Motor neuron (in vitro differentiated cells): ENCODE data around the gene LRRC4C. TPM values are rescaled to one million over a fixed set of nuclear protein-coding genes. Genes with fewer than 3 reads are reported as not detected.
A peak's percentile ranks its signal among the peaks of the same experiment; 100 is the strongest.

Experiments used
- ATAC-seq, 8 experiments: fragments of 200-7000 bp; cut with Tn5 transposase; replicated peaks in 6 of 8; 2 replicates each; pipeline ENCODE4 v1.8.0; 2021; ENCODE audit warnings: mild to moderate bottlenecking in 8 of 8, moderate library complexity in 8 of 8
- H3K27ac ChIP-seq, 2 donors: fragments of 250-450 bp; sonication (Bioruptor Pico); 2 replicates each; pipeline ENCODE4 v1.9.0; 2021; ENCODE audit warnings: antibody characterized with exemption in 2 of 2, mild to moderate bottlenecking in 2 of 2, moderate library complexity in 1 of 2
- H3K4me1 ChIP-seq, 2 donors: fragments of 250-450 bp; sonication (Bioruptor Pico); replicated peaks in 1 of 2; 2 replicates each; pipeline ENCODE4 v1.6.1; 2021; ENCODE audit warnings: antibody characterized with exemption in 2 of 2, mild to moderate bottlenecking in 2 of 2, moderate library complexity in 1 of 2
- H3K4me3 ChIP-seq, 5 donors: fragments of 250-450 bp; sonication (Bioruptor Pico); 2 replicates each; pipeline ENCODE4 v1.9.0; 2021; ENCODE audit warnings: antibody characterized with exemption in 5 of 5, mild to moderate bottlenecking in 5 of 5, moderate library complexity in 4 of 5
- WGBS, 10 experiments: fragments of 450-650 bp; shearing (Covaris generic); methylation state at CpG; one replicate each; pipeline ENCODE4 v1.0.0; 2022; 5-methylcytosine and 5-hydroxymethylcytosine counted together
- in situ Hi-C, 9 experiments: fragments of 400-800 bp; cut with MboI; loops; one replicate each; pipeline ENCODE4 v1.15.0; 2021; ENCODE audit warnings: low sequenced_read_pairs in 9 of 9, low pct_unique_long_range_greater_than_20kb in 2 of 9; ENCODE audit not compliant: unreplicated experiment in 9 of 9
- total RNA-seq, 8 experiments: library from RNA; unstranded; fragments of 300-600 nt; gene quantifications; 2 replicates each; pipeline versions ENCODE4 v1.2.3 to v1.2.4, GENCODE V29; 2022

LRRC4C gene
- total RNA-seq, 8 experiments from 2014 or later = 0.51 to 28.2 (median 12.8) TPM

GRCh38 chr11:41379084-41379483, 80.4 kb downstream of the LRRC4C start:
- H3K4me1 ChIP-seq = peaks cover 9 to 12% of the 10 kb centered on the region in 2 donors
- peak in 4 of 8 experiments; percentile 24 to 96 (median 94) for ATAC-seq
- no peak overlapping the region for H3K4me3 ChIP-seq
- in situ Hi-C loops = no loop called here
- no peak overlapping the region for H3K27ac ChIP-seq

DNA sequence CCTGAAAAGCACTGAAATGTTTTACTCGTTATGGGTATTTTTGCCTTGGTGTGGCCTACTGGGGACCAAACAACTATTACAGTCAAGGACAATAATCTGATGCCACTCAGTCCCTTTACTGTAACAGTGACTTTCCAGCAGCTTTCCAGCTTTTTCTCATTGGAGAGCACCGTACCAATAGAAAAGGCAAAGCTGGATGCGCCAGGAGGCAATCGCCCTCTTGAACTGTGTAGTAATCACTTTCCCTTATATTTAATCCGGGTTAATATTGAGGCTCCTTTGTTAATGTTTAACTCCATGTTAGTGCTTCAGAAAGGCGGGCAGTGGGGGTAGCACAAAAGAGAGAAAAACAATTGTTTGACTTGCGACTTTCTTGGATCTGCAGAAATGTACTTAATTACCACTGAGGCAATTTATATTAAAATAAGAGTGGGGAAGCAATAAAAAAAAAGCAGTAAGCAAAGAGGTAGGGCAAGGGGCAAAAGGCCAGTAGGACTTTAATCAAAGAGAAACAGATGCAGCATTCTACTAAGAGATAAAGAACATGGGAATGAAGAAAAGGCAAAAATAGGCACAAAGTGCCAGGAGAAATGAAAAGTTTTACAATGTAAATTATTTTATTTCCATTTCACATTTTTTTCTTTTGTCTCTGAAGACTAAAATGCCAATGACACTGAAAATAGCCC, 81.6 kb downstream of the LRRC4C start:
- ATAC-seq = peak in 5 of 8 experiments; percentile 16 to 42 (median 35)
- Histone ChIP-seq H3K27ac (no peak overlapping the region), H3K4me1 (peaks cover 9 to 12% of the 10 kb centered on the region in 2 donors), H3K4me3 (no peak overlapping the region)
- WGBS, 10 experiments = 13 to 61% (median 20%) methylated on average over 2 to 7 of the region's 7 CpGs
- in situ Hi-C loops = no loop called here

DNA sequence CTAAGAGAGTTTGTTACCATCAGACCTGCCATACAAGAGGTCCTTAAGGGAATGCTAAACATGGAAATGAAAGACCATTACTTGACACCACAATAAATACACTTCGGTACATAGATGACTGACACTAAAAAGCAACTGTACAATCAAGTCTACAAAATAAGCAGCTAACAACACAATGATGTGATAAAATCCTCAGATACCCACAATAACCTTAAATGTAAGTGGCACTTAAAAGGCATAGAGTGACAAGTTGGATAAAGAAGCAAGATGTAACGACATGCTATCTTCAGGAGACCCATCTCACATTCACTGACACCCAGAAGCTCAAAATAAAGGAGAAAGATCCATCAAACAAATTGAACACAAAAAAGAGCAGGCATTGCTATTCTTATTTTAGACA, 107.6 kb downstream of the LRRC4C start:
- Histone ChIP-seq H3K27ac (no peak overlapping the region), H3K4me3 (no peak overlapping the region), H3K4me1 (no peaks in the 10 kb centered on the region)
- no peak for ATAC-seq
- in situ Hi-C loops = no loop called here
- 6 to 96% (median 67%) methylated on average over 1 to 2 of the region's 2 CpGs; no CpG with 5 or more reads in 1 of the 10 experiments for WGBS, 10 experiments

- ATAC-seq = peak in 2 of 8 experiments; percentile 56 to 83
- no peak overlapping the region for H3K27ac ChIP-seq
- H3K4me3 ChIP-seq = no peak overlapping the region
- in situ Hi-C loops = no loop called here
- no peaks in the 10 kb centered on the region for H3K4me1 ChIP-seq
- WGBS, 10 experiments = 4 to 100% (median 58%) methylated on average over 1 to 2 of the region's 2 CpGs; no CpG with 5 or more reads in 4 of the 10 experiments
These were observed 113.4 kb downstream of the LRRC4C start for GRCh38 chr11:41346042-41346441.

DNA sequence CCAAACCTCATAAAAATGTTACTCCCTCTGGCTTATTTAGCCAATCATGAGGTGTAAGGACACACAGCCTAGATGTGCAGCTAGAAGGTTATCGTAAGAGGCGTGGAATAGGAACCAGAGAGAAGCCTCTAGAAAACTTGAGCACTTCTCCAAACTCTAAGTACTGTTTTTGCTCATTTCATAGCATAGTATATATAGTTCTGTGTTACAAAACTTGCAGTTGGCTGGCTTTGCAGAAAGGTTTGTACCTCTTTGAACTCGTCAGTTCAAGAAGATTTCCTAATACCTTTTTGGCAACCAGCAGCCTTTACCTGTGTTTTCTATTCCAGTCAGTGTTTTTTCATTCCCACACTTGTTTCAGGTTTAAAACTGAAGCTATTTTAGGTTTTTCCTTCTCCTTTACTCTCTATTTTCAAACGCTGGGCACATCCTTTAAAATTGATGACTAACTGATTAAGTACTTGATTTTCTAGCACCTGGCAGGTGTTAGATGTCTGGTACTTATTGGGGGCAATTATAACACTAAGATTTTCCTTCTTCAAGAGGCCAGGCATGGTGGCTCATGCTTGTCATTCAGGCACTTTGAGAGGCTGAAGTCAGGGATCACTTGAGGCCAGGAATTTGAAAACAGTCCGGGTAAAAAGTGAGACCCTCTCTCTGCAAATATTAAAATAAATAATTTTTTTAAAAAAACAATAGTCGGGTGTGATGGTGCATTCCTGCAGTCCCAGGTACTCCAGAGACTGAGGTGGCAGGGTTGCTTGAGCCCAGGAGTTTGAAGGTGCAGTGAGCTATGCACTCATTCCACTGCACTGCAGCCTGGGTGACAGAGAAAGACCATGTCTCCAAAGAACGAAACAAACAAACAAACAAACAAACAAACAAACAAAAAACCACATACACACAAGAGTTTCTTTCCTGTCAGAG, 125.2 kb downstream of the LRRC4C start:
- Histone ChIP-seq H3K4me1 (peaks cover 0 to 3% of the 10 kb centered on the region in 2 donors), H3K4me3 (no peak overlapping the region), H3K27ac (no peak overlapping the region)
- ATAC-seq = peak in 2 of 8 experiments; percentile 22 to 37
- in situ Hi-C loops = no loop called here
- WGBS, 10 experiments = 4 to 95% (median 82%) methylated on average over 1 to 7 of the region's 7 CpGs

- ATAC-seq = peak in 3 of 8 experiments; percentile 55 to 90 (median 73)
- Histone ChIP-seq H3K4me3 (no peak overlapping the region), H3K4me1 (peaks cover 0 to 3% of the 10 kb centered on the region in 2 donors), H3K27ac (no peak overlapping the region)
- in situ Hi-C loops = no loop called here
- 0 to 100% (median 80%) methylated on average over 1 of the region's 1 CpG; no CpG with 5 or more reads in 1 of the 10 experiments for WGBS, 10 experiments
These were observed 126.1 kb downstream of the LRRC4C start for GRCh38 chr11:41333357-41333756.

GRCh38 chr11:41328324-41328723, 131.1 kb downstream of the LRRC4C start:
- peaks cover 0 to 3% of the 10 kb centered on the region in 2 donors for H3K4me1 ChIP-seq
- H3K4me3 ChIP-seq = no peak overlapping the region
- in situ Hi-C loops = no loop called here
- 0 to 84% (median 64%) methylated on average over 2 to 4 of the region's 4 CpGs; no CpG with 5 or more reads in 6 of the 10 experiments for WGBS, 10 experiments
- H3K27ac ChIP-seq = no peak overlapping the region
- no peak for ATAC-seq

DNA sequence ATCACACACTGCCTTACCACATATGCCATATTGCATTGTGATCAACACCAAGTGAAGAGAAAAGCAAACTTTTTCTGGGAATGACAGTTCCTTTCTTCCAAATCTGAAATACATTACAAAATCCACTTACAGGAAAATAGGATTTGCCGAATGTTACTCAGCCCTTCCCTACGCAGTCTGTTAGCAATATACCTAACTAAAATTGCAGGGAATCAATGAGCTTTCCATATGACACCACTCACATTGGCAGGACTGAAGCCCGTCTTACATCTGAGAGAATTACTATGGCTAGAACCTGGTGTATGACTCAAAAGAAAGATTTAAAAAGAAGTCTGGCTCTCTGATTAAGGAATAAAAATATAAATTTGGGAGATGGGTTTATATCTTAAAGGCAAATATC, 136.0 kb downstream of the LRRC4C start:
- ATAC-seq = no peak
- peaks cover 4 to 6% of the 10 kb centered on the region in 2 donors for H3K4me1 ChIP-seq
- 20 to 95% (median 86%) methylated on average over 1 to 3 of the region's 3 CpGs for whole genome bisulfite sequencing, 10 experiments
- no peak overlapping the region for H3K27ac ChIP-seq
- H3K4me3 ChIP-seq = no peak overlapping the region
- in situ Hi-C loops = no loop called here

DNA sequence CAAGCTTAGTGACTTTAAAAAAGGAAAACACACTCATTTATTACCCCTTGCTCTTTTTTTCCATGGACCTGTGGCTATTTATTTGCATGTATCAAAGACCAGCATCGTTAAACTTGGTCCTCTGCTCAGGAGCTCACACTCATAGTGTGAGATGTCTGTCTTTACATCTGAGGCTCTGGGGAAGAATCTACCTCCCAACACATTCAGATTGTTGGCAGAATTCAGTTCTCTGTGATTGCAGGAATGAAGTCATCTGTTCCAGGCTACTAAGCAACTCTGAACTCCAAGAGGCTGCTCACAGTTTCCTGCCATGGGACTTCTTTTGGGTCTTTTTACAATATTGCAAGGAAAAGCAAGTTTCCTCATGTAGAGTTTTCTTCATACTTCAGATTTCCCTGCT, 138.8 kb downstream of the LRRC4C start:
- ATAC-seq = peak in 5 of 8 experiments; percentile 69 to 91 (median 74)
- 0 to 89% (median 67%) methylated on average over 1 of the region's 1 CpG; no CpG with 5 or more reads in 3 of the 10 experiments for WGBS, 10 experiments
- in situ Hi-C loops = no loop called here
- H3K4me3 ChIP-seq = no peak overlapping the region
- no peak overlapping the region for H3K27ac ChIP-seq
- peaks cover 4 to 6% of the 10 kb centered on the region in 2 donors for H3K4me1 ChIP-seq

DNA sequence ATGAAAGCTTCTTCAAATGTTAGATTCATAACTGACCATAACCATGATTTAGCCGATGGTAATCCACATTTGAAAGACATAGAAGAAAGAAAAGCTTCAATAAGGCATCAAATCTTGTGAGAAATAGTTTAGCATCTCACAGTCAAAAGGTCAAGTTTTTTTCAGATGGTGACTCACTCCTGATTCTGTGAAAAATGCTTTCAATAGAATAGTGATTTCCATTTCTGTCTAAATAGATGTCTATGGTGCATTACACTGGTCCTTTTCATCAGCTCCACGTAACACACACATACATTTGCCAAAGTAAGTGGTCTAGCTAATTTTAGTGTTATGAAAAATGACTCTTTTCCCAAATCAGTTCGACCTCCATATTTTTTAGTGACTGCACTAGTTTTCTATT, 139.2 kb downstream of the LRRC4C start:
- ATAC-seq = peak in 6 of 8 experiments; percentile 67 to 95 (median 86)
- no peak overlapping the region for H3K4me3 ChIP-seq
- in situ Hi-C loops = no loop called here
- WGBS, 10 experiments = 0 to 70% (median 46%) methylated on average over 1 to 3 of the region's 3 CpGs; no CpG with 5 or more reads in 1 of the 10 experiments
- H3K27ac ChIP-seq = no peak overlapping the region
- H3K4me1 ChIP-seq = peaks cover 4 to 6% of the 10 kb centered on the region in 2 donors

- Histone ChIP-seq H3K4me1 (peaks cover 4 to 6% of the 10 kb centered on the region in 2 donors), H3K27ac (no peak overlapping the region), H3K4me3 (no peak overlapping the region)
- no peak for ATAC-seq
- WGBS, 10 experiments = 40 to 100% (median 84%) methylated on average over 1 to 2 of the region's 2 CpGs; no CpG with 5 or more reads in 4 of the 10 experiments
- in situ Hi-C loops = no loop called here
These were observed 140.0 kb downstream of the LRRC4C start for GRCh38 chr11:41319434-41319833.

DNA sequence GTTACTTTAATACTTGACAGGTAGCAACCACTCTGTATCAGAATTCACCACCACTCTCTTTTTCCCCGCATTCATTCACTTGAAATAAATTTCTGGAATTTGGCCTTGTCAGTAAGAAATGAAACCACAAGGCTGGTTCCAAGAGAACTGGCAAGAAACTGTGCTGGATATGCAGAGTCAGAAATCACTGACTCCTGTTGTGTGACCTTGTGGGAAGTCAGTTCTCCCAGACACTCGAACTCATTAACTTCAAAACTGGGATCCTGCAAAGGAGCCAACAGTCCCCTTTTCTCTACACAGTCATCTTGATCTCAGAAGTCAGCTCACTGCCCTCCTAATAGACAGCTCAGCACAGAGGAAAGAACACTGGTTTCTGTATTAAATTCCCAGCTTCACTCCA, 142.7 kb downstream of the LRRC4C start:
- WGBS, 10 experiments = 0 to 100% (median 83%) methylated on average over 1 to 2 of the region's 2 CpGs; no CpG with 5 or more reads in 1 of the 10 experiments
- H3K4me1 ChIP-seq = peaks cover 4 to 6% of the 10 kb centered on the region in 2 donors
- H3K27ac ChIP-seq = no peak overlapping the region
- in situ Hi-C loops = no loop called here
- H3K4me3 ChIP-seq = no peak overlapping the region
- ATAC-seq = no peak

DNA sequence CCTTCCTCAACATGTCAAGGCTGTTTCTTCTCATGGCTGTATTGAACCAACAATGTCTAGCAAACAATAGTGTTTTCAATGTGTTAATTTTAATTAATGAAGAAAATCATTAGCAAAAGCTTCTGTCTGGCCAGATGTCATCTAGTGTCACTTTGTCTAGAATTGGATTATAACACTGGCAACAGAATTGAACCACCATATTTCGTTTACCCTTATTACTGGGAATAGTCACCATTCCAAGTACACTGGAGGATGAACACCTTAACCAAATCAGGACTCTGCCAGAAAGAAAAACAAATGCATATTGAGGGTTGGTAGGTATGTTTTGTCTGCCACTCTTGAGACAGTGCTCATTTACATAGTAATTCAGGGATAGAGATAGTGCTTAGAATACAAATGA, 146.2 kb downstream of the LRRC4C start:
- Histone ChIP-seq H3K27ac (no peak overlapping the region), H3K4me1 (peaks cover under 1 to 12% of the 10 kb centered on the region in 2 donors), H3K4me3 (no peak overlapping the region)
- WGBS, 10 experiments = 33 to 100% (median 94%) methylated on average over 1 of the region's 1 CpG; no CpG with 5 or more reads in 4 of the 10 experiments
- ATAC-seq = no peak
- in situ Hi-C loops = no loop called here
